Measurements from ENCODE around the gene DPYD. TPM values are rescaled to one million over a fixed set of nuclear protein-coding genes. Genes with fewer than 3 reads are reported as not detected.

Gene DPYD
- total and polyA plus RNA-seq, 4 experiments from 2014 or later: 49.7 to 58.4 (median 51.9) TPM

DNA sequence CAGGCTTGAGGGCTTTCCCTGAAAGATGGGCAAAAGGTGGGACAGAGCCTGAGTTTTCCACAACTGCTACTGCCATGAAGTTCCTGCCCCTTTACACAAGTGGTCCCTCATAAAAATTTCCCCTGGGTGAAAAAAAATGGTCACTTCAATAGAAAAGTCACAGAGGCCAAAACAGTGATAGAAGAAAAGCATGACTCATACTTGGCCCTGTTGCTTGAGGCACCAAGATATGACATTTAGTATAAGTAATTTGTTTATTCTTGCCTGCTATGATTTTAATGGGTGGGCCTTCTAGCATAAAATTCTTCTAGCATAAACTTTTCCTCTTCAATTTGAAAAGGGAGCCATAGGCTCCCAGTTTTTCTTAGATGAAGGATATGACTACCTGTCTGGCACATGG, 280.2 kb downstream of the DPYD start:
- Mint-ChIP-seq H3K27ac (no peak overlapping the region), H3K4me3 (no peak overlapping the region), H3K4me1 (peaks cover 0 to 7% (median under 1%) of the 10 kb centered on the region in 4 donors), H3K27me3 (no peaks in the 10 kb centered on the region), H3K36me3 (peaks cover 35 to 36% of the 10 kb centered on the region in 2 donors), H3K9me3 (peaks cover 0 to 10% (median 4%) of the 10 kb centered on the region in 8 donors)
- ChIA-PET POLR2A (ENCODE audit: partially characterized antibody) (no interaction called here), CTCF (ENCODE audit: partially characterized antibody) (no interaction called here)
- no peak for DNase-seq
- H3K36me3 ChIP-seq (ENCODE audit: insufficient read depth, low read length): no peaks in the 10 kb centered on the region
- no peak overlapping the region for H3K4me3 ChIP-seq (ENCODE audit: low read length in 2 of 2)
- intact Hi-C loops (cut with micrococcal nuclease): no loop called here
- no peaks in the 10 kb centered on the region for H3K4me1 ChIP-seq (ENCODE audit: insufficient read depth, low read length)
- no peaks in the 10 kb centered on the region for H3K27me3 ChIP-seq (ENCODE audit: insufficient read depth, low read length)
- H3K27ac ChIP-seq (ENCODE audit: low read depth, low read length): no peak overlapping the region
- no peaks in the 10 kb centered on the region for H3K9me3 ChIP-seq (ENCODE audit: control insufficient read depth in 1 of 2, low read length in 2 of 2)

DNA sequence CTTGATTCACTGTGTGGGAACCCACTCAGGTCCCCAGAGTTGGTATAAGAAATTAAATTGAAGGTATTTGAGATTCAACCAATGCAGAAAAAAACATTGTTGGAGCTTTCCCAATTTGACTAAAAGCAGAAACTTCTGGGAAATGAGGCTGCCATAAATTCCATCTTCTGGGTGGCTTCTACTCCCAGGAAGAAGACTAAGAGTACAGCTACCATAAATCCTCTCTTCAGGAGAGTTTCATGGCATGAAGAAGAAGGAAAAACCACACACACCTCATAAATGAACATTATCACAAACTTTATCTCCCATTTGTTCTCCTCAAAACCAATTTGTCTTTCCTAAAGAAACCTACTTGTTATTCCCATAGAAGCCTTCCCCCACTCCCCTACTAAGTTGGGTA, 283.9 kb downstream of the DPYD start:
- no peak for DNase-seq
- no peaks in the 10 kb centered on the region for H3K27me3 ChIP-seq (ENCODE audit: insufficient read depth, low read length)
- ChIA-PET POLR2A (ENCODE audit: partially characterized antibody) (no interaction called here), CTCF (ENCODE audit: partially characterized antibody) (no interaction called here)
- intact Hi-C loops (cut with micrococcal nuclease): no loop called here
- H3K36me3 ChIP-seq (ENCODE audit: insufficient read depth, low read length): no peaks in the 10 kb centered on the region
- Mint-ChIP-seq H3K27me3 (no peaks in the 10 kb centered on the region), H3K4me1 (peaks cover 0 to 14% (median 6%) of the 10 kb centered on the region in 4 donors), H3K36me3 (peaks cover 34 to 46% of the 10 kb centered on the region in 2 donors), H3K9me3 (peaks cover 0 to 4% (median 0%) of the 10 kb centered on the region in 8 donors), H3K4me3 (no peak overlapping the region), H3K27ac (no peak overlapping the region)
- no peak overlapping the region for H3K4me3 ChIP-seq (ENCODE audit: low read length in 2 of 2)
- no peak overlapping the region for H3K27ac ChIP-seq (ENCODE audit: low read depth, low read length)
- no peaks in the 10 kb centered on the region for H3K9me3 ChIP-seq (ENCODE audit: control insufficient read depth in 1 of 2, low read length in 2 of 2)
- no peaks in the 10 kb centered on the region for H3K4me1 ChIP-seq (ENCODE audit: insufficient read depth, low read length)

DNA sequence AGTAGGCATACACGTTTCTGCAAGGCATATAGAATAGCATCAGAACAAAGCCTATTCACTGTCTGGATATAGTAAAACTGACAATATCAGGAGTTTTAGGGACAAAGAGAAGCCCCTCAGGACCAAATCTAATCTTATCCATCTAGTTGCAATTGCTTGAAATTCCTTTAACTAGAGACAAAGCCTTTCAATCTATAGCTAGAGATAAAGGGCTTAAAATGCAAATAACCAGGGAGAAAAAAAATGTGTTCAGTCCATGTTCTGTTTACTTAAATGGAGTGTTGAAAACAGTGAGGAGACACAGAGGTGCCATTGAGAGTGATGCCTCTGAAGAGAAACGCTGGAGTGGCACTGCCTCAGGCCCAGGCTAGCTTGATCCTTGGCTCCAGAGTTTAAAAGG, 286.1 kb downstream of the DPYD start:
- H3K27ac ChIP-seq (ENCODE audit: low read depth, low read length): no peak overlapping the region
- POLR2A ChIA-PET (ENCODE audit: partially characterized antibody): no interaction called here
- intact Hi-C loops (cut with micrococcal nuclease): no loop called here
- Mint-ChIP-seq H3K4me3 (no peak overlapping the region), H3K27ac (no peak overlapping the region), H3K9me3 (peaks cover 0 to 4% (median 0%) of the 10 kb centered on the region in 8 donors), H3K36me3 (peaks cover 23 to 39% of the 10 kb centered on the region in 2 donors), H3K4me1 (peaks cover 4 to 17% (median 11%) of the 10 kb centered on the region in 4 donors), H3K27me3 (no peaks in the 10 kb centered on the region)
- no peaks in the 10 kb centered on the region for H3K27me3 ChIP-seq (ENCODE audit: insufficient read depth, low read length)
- H3K9me3 ChIP-seq (ENCODE audit: control insufficient read depth in 1 of 2, low read length in 2 of 2): no peaks in the 10 kb centered on the region
- peaks cover 6% of the 10 kb centered on the region for H3K4me1 ChIP-seq (ENCODE audit: insufficient read depth, low read length)
- no peak overlapping the region for H3K4me3 ChIP-seq (ENCODE audit: low read length in 2 of 2)
- no peak for DNase-seq
- CTCF ChIA-PET (ENCODE audit: partially characterized antibody): no interaction called here
- H3K36me3 ChIP-seq (ENCODE audit: insufficient read depth, low read length): no peaks in the 10 kb centered on the region

DNA sequence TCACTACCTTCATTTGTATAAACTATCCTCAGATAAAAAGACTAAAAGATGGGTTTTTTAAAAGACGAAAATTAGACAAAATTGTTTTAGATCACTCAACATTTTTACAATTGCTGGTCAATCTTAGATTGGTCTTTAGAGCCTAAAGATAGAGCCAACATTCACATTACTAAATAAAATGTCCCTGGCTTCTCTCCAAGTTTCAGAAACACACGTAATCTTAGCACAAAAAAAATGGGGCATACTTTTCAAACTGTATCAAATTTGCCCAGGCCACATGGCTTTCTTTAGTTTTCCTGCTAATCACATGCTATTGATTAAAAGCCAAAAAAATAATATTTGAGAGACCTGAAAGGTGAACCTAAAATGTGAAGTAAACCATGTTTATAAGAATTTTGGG, 288.1 kb downstream of the DPYD start:
- no peak overlapping the region for H3K4me3 ChIP-seq (ENCODE audit: low read length in 2 of 2)
- H3K9me3 ChIP-seq (ENCODE audit: control insufficient read depth in 1 of 2, low read length in 2 of 2): no peaks in the 10 kb centered on the region
- Mint-ChIP-seq H3K4me3 (no peak overlapping the region), H3K27ac (no peak overlapping the region), H3K9me3 (peaks cover 0 to 2% (median 0%) of the 10 kb centered on the region in 8 donors), H3K27me3 (no peaks in the 10 kb centered on the region), H3K36me3 (peaks cover 18 to 34% of the 10 kb centered on the region in 2 donors), H3K4me1 (peaks cover 4 to 17% (median 11%) of the 10 kb centered on the region in 4 donors)
- intact Hi-C loops (cut with micrococcal nuclease): no loop called here
- no peaks in the 10 kb centered on the region for H3K36me3 ChIP-seq (ENCODE audit: insufficient read depth, low read length)
- H3K27me3 ChIP-seq (ENCODE audit: insufficient read depth, low read length): no peaks in the 10 kb centered on the region
- no peak overlapping the region for H3K27ac ChIP-seq (ENCODE audit: low read depth, low read length)
- DNase-seq: no peak
- POLR2A ChIA-PET (ENCODE audit: partially characterized antibody): no interaction called here
- CTCF ChIA-PET (ENCODE audit: partially characterized antibody): no interaction called here
- peaks cover 6% of the 10 kb centered on the region for H3K4me1 ChIP-seq (ENCODE audit: insufficient read depth, low read length)

DNA sequence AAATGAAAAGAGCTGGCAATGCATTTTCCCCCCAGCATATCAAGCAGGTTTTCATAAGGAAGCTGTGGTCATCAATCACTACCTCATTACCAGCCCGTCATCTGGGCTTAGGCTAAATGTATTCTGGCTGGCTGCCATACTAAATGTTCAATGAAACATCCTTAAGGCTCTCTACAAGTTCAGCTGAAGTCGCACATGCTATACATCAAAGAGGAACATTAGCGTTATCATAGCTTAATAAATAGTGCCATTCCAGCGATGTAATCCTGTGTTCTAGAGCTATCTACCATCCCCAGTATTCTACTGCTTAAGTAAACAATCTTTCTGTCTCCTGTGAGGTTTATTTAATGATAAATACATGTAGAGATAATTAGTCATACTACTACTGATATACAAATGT, 288.8 kb downstream of the DPYD start:
- H3K4me3 ChIP-seq (ENCODE audit: low read length in 2 of 2): no peak overlapping the region

DNA sequence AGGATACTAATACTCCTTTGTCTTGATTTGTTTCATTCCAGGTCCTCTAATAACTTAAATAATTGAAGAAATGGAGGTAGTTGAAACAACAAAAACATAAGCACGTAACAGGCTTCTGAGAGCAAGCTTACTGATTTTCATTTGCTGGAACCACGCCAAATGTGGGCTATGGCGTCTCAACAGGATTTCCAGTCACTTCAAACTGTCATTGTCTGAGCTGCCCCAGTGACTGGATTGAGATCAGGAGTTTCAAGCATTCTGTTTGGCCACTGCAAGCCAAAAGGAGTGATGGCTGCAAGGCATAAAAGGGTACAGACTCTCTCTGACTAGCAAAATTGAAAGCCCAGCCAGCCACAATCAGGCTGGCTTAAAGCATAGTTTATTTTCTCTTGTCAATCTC, 289.9 kb downstream of the DPYD start:
- no peak for DNase-seq
- Mint-ChIP-seq H3K27ac (no peak overlapping the region), H3K9me3 (peaks cover 0 to 2% (median 0%) of the 10 kb centered on the region in 8 donors), H3K27me3 (no peaks in the 10 kb centered on the region), H3K4me3 (no peak overlapping the region), H3K4me1 (peaks cover 4 to 17% (median 11%) of the 10 kb centered on the region in 4 donors), H3K36me3 (peaks cover 15 to 29% of the 10 kb centered on the region in 2 donors)
- Histone ChIP-seq H3K27me3 (ENCODE audit: insufficient read depth, low read length) (no peaks in the 10 kb centered on the region), H3K9me3 (ENCODE audit: control insufficient read depth in 1 of 2, low read length in 2 of 2) (no peaks in the 10 kb centered on the region), H3K4me1 (ENCODE audit: insufficient read depth, low read length) (peaks cover 6% of the 10 kb centered on the region), H3K27ac (ENCODE audit: low read depth, low read length) (no peak overlapping the region), H3K36me3 (ENCODE audit: insufficient read depth, low read length) (no peaks in the 10 kb centered on the region), H3K4me3 (ENCODE audit: low read length in 2 of 2) (no peak overlapping the region)
- CTCF ChIA-PET (ENCODE audit: partially characterized antibody): no interaction called here
- POLR2A ChIA-PET (ENCODE audit: partially characterized antibody): interaction anchor here (1.1 kb wide), 1 partner anchor 43 kb away, joined by 3 read pairs; no protein-coding TSS in a partner anchor
- intact Hi-C loops (cut with micrococcal nuclease): no loop called here

More for the DNA sequence above, 288.8 kb downstream of the DPYD start:
- ChIA-PET CTCF (ENCODE audit: partially characterized antibody) (no interaction called here), POLR2A (ENCODE audit: partially characterized antibody) (no interaction called here)
- no peak overlapping the region for H3K4me3 Mint-ChIP-seq
- DNase-seq: no peak
- peaks cover 0 to 2% (median 0%) of the 10 kb centered on the region in 8 donors for H3K9me3 Mint-ChIP-seq
- intact Hi-C loops (cut with micrococcal nuclease): no loop called here
- H3K27ac Mint-ChIP-seq: no peak overlapping the region
- H3K4me1 ChIP-seq (ENCODE audit: insufficient read depth, low read length): peaks cover 6% of the 10 kb centered on the region
- no peaks in the 10 kb centered on the region for H3K36me3 ChIP-seq (ENCODE audit: insufficient read depth, low read length)
- H3K9me3 ChIP-seq (ENCODE audit: control insufficient read depth in 1 of 2, low read length in 2 of 2): no peaks in the 10 kb centered on the region
- H3K27me3 ChIP-seq (ENCODE audit: insufficient read depth, low read length): no peaks in the 10 kb centered on the region
- no peaks in the 10 kb centered on the region for H3K27me3 Mint-ChIP-seq
- H3K4me1 Mint-ChIP-seq: peaks cover 4 to 17% (median 11%) of the 10 kb centered on the region in 4 donors
- H3K36me3 Mint-ChIP-seq: peaks cover 18 to 33% of the 10 kb centered on the region in 2 donors
- no peak overlapping the region for H3K27ac ChIP-seq (ENCODE audit: low read depth, low read length)

DNA sequence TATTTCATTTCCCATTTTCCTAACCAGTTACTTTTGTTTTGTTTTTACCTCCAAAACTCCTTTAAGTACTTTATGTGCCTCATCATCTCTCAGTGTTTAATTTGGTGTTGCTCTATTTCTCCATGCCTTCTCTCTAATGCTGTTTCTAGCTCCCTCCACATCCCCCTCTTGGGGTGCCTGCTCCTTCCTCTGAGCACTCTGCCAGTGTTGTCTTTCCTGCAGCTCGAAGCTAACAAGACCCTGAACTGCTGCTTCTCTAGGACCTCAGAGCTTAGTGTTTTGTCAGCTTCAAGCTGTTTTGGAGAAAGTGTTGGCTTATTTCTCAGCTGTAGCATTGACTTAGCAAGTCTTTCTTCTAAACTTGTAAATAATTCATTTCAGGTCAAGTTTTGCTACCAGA, 290.6 kb downstream of the DPYD start:
- Mint-ChIP-seq H3K36me3 (peaks cover 11 to 24% of the 10 kb centered on the region in 2 donors), H3K27ac (peak overlapping the region in 1 of 7 donors; percentile 15), H3K4me3 (no peak overlapping the region), H3K27me3 (no peaks in the 10 kb centered on the region), H3K4me1 (peaks cover 4 to 17% (median 11%) of the 10 kb centered on the region in 4 donors), H3K9me3 (peaks cover 0 to 2% (median 0%) of the 10 kb centered on the region in 8 donors)
- ChIA-PET CTCF (ENCODE audit: partially characterized antibody) (no interaction called here), POLR2A (ENCODE audit: partially characterized antibody) (interaction anchor here (1.1 kb wide), 1 partner anchor 42 kb away, joined by 3 read pairs; no protein-coding TSS in a partner anchor)
- Histone ChIP-seq H3K4me3 (ENCODE audit: low read length in 2 of 2) (no peak overlapping the region), H3K4me1 (ENCODE audit: insufficient read depth, low read length) (peaks cover 6% of the 10 kb centered on the region), H3K27me3 (ENCODE audit: insufficient read depth, low read length) (no peaks in the 10 kb centered on the region), H3K36me3 (ENCODE audit: insufficient read depth, low read length) (no peaks in the 10 kb centered on the region), H3K27ac (ENCODE audit: low read depth, low read length) (no peak overlapping the region), H3K9me3 (ENCODE audit: control insufficient read depth in 1 of 2, low read length in 2 of 2) (no peaks in the 10 kb centered on the region)
- no peak for DNase-seq
- intact Hi-C loops (cut with micrococcal nuclease): no loop called here

All from CD4-positive, alpha-beta memory T cell (primary cell).